ENCODE data around the gene EXO1. TPM values are rescaled to one million over a fixed set of nuclear protein-coding genes. Genes with fewer than 3 reads are reported as not detected.
"Not testable (repeated sequence)": the region's sequence is repeated elsewhere in the genome, so short reads cannot be mapped to it uniquely, and the experiment has no call there.

EXO1 gene
- total RNA-seq, 4 donors from 2014 or later = 0.96 to 32.0 (median 1.1) TPM; not detected in 1

GRCh38 chr1:241823925-241824324, 24.1 kb upstream of the EXO1 start:
- 87% methylated on average over 1 of the region's 1 CpG; no CpG with 5 or more reads in 1 of the 2 donors for WGBS, 2 donors (ENCODE audit: low coverage in 1 of 2)
- in situ Hi-C loops (cut with MboI; ENCODE audit: low pct_ligation_motif_present in 1 of 4, low pct_unique_long_range_greater_than_20kb in 1 of 4, low sequenced_read_pairs in 3 of 4) = no loop called here

DNA sequence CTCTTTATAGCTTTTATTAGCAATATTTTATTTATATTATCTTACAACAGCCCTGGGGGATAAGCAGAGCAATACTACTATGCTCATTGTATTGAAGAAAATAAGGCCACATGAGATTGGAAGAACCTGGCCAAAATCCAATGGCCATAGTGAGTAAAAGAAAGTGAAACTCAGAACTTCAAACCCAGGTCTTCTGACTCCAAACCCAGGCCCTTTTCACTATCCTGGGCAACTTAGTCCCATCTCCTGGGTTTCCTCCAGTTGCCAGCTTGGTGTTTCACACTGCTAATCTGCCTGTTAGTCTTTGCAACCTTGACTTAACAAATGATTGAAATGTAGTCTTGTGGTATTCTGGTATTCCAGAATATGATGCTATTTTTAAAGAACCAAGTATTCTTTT, 22.4 kb upstream of the EXO1 start:
- TF ChIP-seq POLR2AphosphoS5 (IDR thresholded peaks at IDR 0.05) (no peak), EP300 (IDR thresholded peaks at IDR 0.05; ENCODE audit: low read depth) (no peak), POLR2A (IDR thresholded peaks at IDR 0.05) (no peak)
- TF ChIP-seq, protein P1, sequence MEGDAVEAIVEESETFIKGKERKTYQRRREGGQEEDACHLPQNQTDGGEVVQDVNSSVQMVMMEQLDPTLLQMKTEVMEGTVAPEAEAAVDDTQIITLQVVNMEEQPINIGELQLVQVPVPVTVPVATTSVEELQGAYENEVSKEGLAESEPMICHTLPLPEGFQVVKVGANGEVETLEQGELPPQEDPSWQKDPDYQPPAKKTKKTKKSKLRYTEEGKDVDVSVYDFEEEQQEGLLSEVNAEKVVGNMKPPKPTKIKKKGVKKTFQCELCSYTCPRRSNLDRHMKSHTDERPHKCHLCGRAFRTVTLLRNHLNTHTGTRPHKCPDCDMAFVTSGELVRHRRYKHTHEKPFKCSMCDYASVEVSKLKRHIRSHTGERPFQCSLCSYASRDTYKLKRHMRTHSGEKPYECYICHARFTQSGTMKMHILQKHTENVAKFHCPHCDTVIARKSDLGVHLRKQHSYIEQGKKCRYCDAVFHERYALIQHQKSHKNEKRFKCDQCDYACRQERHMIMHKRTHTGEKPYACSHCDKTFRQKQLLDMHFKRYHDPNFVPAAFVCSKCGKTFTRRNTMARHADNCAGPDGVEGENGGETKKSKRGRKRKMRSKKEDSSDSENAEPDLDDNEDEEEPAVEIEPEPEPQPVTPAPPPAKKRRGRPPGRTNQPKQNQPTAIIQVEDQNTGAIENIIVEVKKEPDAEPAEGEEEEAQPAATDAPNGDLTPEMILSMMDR (IDR thresholded peaks at IDR 0.05) = no peak
- Histone ChIP-seq H3K36me3 (no peaks in the 10 kb centered on the region), H3K9me3 (no peaks in the 10 kb centered on the region), H3K4me3 (no peak overlapping the region), H3K27ac (no peak overlapping the region), H3K4me1 (no peaks in the 10 kb centered on the region), H3K27me3 (no peaks in the 10 kb centered on the region)
- in situ Hi-C loops (cut with MboI; ENCODE audit: low pct_ligation_motif_present in 1 of 4, low pct_unique_long_range_greater_than_20kb in 1 of 4, low sequenced_read_pairs in 3 of 4) = loop anchor here in 3 of 4 donors (25.0 kb wide), 3 partner anchors 213 to 313 kb away; partner anchors contain the start of genes FH (in 1 of the 3) and KMO (in 1 of the 3)
- DNase-seq = no peak
- intact Hi-C loops (cut with DNase I; ENCODE audit: low total_unique reads) = no loop called here

More at GRCh38 chr1:241823925-241824324, 24.1 kb upstream of the EXO1 start:
- Histone ChIP-seq H3K4me1 (no peaks in the 10 kb centered on the region), H3K4me3 (no peak overlapping the region), H3K27me3 (no peaks in the 10 kb centered on the region), H3K36me3 (no peaks in the 10 kb centered on the region), H3K9me3 (no peaks in the 10 kb centered on the region), H3K27ac (no peak overlapping the region)
- TF ChIP-seq POLR2A (IDR thresholded peaks at IDR 0.05) = no peak
- DNase-seq = no peak
- intact Hi-C loops (cut with DNase I; ENCODE audit: low total_unique reads) = no loop called here

GRCh38 chr1:241826613-241827012, 21.4 kb upstream of the EXO1 start:
- H3K4me1 ChIP-seq; H3K4me3 ChIP-seq; DNase-seq; H3K9me3 ChIP-seq; H3K27me3 ChIP-seq; H3K27ac ChIP-seq; intact Hi-C loops (cut with DNase I; ENCODE audit: low total_unique reads); H3K36me3 ChIP-seq: not testable (repeated sequence)
- in situ Hi-C loops (cut with MboI; ENCODE audit: low pct_ligation_motif_present in 1 of 4, low pct_unique_long_range_greater_than_20kb in 1 of 4, low sequenced_read_pairs in 3 of 4) = loop anchor here in 3 of 4 donors (25.0 kb wide), 3 partner anchors 214 to 314 kb away; partner anchors contain the start of genes FH (in 1 of the 3) and KMO (in 1 of the 3)
- WGBS, 2 donors (ENCODE audit: low coverage in 1 of 2) = 91 to 92% methylated on average over 2 to 9 of the region's 9 CpGs

- H3K27ac ChIP-seq = no peak overlapping the region
- intact Hi-C loops (cut with DNase I; ENCODE audit: low total_unique reads) = no loop called here
- H3K4me1 ChIP-seq = no peaks in the 10 kb centered on the region
- WGBS, 2 donors (ENCODE audit: low coverage in 1 of 2) = 90 to 92% methylated on average over 2 of the region's 2 CpGs
- no peaks in the 10 kb centered on the region for H3K27me3 ChIP-seq
- no peaks in the 10 kb centered on the region for H3K9me3 ChIP-seq
- no peaks in the 10 kb centered on the region for H3K36me3 ChIP-seq
- TF ChIP-seq EP300 (IDR thresholded peaks at IDR 0.05; ENCODE audit: low read depth) = no peak
- TF ChIP-seq POLR2A (IDR thresholded peaks at IDR 0.05) = no peak
- TF ChIP-seq, protein P1 (IDR thresholded peaks at IDR 0.05) = no peak
- no peak for TF ChIP-seq POLR2AphosphoS5 (IDR thresholded peaks at IDR 0.05)
- DNase-seq = no peak
- in situ Hi-C loops (cut with MboI; ENCODE audit: low pct_ligation_motif_present in 1 of 4, low pct_unique_long_range_greater_than_20kb in 1 of 4, low sequenced_read_pairs in 3 of 4) = loop anchor here in 3 of 4 donors (25.0 kb wide), 3 partner anchors 215 to 315 kb away; partner anchors contain the start of genes FH (in 1 of the 3) and KMO (in 1 of the 3)
- H3K4me3 ChIP-seq = no peak overlapping the region
Measured at GRCh38 chr1:241827264-241827663, 20.7 kb upstream of the EXO1 start.

GRCh38 chr1:241828463-241829021, 19.5 kb upstream of the EXO1 start:
- WGBS, 2 donors (ENCODE audit: low coverage in 1 of 2) = 56 to 61% methylated on average over 3 of the region's 3 CpGs
- Histone ChIP-seq H3K36me3 (no peaks in the 10 kb centered on the region), H3K4me3 (no peak overlapping the region), H3K9me3 (no peaks in the 10 kb centered on the region), H3K27me3 (peaks cover 2% of the 10 kb centered on the region), H3K27ac (no peak overlapping the region), H3K4me1 (no peaks in the 10 kb centered on the region)
- DNase-seq = no peak
- intact Hi-C loops (cut with DNase I; ENCODE audit: low total_unique reads) (no loop called here), in situ Hi-C loops (cut with MboI; ENCODE audit: low pct_ligation_motif_present in 1 of 4, low pct_unique_long_range_greater_than_20kb in 1 of 4, low sequenced_read_pairs in 3 of 4) (loop anchor here in 3 of 4 donors (25.0 kb wide), 3 partner anchors 216 to 316 kb away; partner anchors contain the start of genes FH (in 1 of the 3) and KMO (in 1 of the 3))
- TF ChIP-seq EP300 (IDR thresholded peaks at IDR 0.05; ENCODE audit: low read depth) (no peak), POLR2A (IDR thresholded peaks at IDR 0.05) (no peak), POLR2AphosphoS5 (IDR thresholded peaks at IDR 0.05) (no peak)
- TF ChIP-seq, protein P1 (IDR thresholded peaks at IDR 0.05) = no peak
